ENCODE results near the gene GPN3.
"Not testable (repeated sequence)": the region's sequence is repeated elsewhere in the genome, so short reads cannot be mapped to it uniquely, and the experiment has no call there.

Gene GPN3

DNA sequence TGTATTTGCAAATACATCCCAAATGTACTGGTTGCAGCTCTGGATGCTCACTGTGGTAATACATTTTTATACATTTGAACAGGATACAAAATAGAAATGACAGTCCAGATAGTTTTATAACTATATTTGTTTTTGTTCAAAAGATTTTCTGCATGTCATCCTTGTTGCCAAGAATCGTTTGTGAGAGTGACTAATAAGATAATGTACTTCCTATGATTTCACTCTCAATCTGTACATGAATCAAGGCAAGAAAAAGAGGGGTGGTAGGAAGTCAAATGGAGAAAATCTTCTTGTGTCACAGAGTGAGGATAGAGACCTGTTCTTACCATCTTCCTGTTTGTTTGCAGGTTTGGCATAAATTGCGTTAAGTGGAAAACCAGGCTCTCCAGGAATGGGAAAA lies 31.8 kb downstream of the GPN3 start:
- no peak for DNase-seq

GRCh38 chr12:110431957-110432587 lies 36.0 kb downstream of the GPN3 start:
- DNase-seq, result no peak

GRCh38 chr12:110429676-110430075 lies 38.4 kb downstream of the GPN3 start:
- not testable (repeated sequence) for DNase-seq

DNA sequence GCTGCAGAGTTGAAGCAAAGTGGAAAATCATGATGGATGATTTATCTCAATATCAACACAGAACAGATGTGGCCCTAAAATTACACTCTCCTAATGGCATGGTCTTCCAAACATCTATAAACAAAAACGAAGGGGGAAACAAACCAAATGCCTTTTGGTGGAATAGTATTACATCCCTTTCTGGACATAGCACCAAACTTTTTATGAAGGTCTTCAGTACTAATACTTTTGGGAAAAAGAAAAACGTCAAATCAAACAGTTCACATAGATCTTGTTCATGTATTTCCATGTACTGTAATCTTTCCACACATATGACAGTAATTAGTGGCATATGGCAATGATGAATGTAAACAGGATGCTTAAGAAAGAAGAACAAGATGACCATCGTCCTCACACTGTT lies 41.7 kb downstream of the GPN3 start:
- peak; percentile 9 to 52 for DNase-seq

DNA sequence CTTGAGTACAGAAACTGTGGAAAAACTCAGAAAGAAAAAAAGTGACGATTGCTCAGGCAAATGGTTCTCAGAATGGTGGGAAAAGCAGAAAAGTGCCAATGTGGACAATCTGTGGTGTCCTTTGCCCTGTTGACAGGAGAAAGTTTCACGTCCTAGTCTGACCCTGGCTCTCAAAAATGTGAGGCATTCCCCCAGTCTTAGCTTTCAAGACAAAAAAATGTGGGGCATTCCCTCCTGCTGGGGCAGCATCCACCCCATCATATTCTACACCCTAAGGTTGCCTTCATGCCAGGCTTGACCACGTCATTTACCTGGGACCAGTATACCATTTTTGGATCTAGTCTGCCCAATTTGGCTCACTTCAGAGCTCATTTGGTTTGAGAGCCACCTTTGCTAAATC lies 43.8 kb downstream of the GPN3 start:
- DNase-seq, result no peak

GRCh38 chr12:110421701-110422100 lies 46.4 kb downstream of the GPN3 start:
- peak; percentile 75 to 88 for DNase-seq

GRCh38 chr12:110421159-110421661 lies 46.8 kb downstream of the GPN3 start:
- no peak for DNase-seq

GRCh38 chr12:110420644-110421043 lies 47.4 kb downstream of the GPN3 start:
- not testable (repeated sequence) for DNase-seq

DNA sequence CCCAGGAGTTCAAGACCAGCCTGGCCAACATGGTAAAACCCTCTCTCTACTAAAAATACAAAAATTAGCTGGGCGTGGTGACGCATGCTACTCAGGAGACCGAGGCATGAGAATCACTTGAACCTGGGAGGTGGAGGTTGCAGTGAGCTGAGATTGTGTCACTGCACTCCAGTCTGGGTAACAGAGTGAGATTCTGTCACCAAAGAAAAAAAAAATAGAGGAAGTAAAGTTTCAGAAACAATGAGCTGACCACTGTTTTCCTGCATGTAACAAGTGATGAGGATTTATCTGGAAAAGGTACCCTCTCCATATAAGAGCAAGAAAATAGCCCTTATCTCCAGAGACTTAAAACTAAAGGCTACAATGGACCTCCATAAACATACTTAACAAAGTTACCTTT lies 50.9 kb downstream of the GPN3 start:
- not testable (repeated sequence) for DNase-seq

GRCh38 chr12:110410086-110410485 lies 58.0 kb downstream of the GPN3 start:
- not testable (repeated sequence) for DNase-seq

DNA sequence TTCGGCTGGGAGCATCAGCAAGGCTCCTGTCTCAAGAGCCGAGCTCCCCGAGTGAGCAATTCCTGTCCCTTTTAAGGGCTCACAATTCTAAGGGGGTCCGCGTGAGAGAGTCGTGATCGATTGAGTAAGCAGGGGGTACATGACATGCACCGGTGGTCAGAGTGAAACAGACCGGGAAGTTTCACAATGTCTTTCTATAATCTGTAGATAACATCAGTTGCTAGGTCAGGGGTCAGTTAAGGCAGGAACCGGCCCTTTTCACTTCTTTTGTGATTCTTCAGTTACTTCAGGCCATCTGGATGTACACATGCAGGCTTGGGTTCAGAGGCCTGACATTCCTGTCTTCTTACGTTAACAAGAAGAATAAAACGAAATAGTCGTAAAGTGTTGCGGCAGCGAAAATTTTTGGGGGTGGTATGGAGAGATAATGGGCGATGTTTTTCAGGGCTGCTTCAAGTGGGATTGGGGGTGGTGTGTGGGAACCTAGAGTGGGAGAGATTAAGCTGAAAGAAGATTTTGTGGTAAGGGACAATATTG lies 62.9 kb downstream of the GPN3 start:
- DNase-seq, result not testable (repeated sequence)

DNA sequence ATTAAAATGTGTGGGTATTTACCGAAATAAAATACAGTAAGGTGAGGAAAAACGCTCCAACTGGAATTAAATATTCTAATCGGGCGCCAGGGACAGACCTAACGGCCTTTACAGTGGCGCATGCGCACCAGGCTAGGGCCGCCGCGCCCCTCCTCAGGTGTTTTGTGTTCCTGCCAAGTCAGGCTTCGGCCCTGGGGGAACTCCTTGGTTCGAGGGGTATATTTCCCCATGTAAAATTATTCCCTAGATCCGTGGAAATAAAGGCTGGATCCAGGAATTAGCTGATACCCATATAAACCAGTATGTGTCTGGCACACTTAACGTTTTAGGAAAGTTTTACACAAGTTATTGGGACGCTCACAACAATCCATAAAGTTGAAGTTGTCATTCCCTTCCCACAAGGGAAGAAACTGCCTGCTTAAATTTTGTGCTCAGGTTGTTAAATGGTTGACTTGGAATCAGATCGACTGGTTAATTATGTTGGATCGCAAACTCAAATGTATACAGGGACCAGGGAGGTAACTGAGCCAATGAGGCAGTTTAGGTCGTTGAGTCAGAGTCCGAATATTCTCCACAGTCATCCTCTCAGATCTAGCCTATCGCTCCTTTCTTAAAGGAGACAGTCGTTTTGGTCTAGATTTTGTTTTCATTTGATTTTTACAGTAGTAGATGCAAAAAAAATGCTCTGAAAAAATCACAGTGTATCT lies 63.9 kb downstream of the GPN3 start:
- peak; percentile 62 to 74 for DNase-seq

DNA sequence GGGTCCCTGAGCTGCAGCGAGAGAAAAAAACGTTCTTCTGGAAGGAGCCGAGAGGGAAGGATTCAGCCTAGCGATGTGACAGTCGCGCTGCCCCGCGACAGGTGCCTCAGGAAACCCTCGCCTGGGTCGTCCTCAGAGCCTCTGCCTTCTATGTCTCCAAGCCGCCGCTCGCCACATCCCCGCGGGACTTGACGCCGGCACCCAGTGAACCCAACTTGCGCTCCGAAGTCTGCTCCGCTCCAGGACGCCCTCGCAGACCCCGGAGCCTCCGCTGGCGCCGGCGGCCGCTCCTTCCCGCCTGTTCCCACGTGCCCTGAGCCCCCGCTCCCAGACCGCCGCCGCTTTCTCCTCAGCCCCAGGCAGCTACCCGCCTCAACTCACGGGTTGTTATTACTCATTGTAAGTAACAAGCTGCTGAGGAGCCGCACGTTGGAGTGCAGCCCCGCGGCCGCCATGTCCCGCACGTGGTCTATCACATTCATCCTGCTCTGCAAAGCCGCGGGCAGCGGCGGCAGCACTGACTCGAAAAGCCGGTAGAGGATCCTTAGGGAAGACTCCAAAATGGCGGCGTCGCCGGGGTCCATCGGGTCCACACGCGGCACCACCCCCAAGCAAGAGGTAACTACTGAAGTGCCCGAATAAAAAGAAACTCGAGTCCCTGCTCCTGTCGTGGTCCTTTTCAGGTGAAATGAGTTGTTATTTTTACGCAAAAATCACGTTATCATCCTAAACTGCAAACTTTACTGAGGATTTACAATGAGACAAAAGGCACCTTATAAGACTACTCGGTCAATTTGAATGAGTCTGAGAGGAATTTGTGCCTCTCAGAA lies 64.7 kb downstream of the GPN3 start, which contains the start of gene ANAPC7:
ANAPC7 (minus strand) TSS at position 563 of the 830 bp plus-strand sequence; CDS start at position 482, 81 bp downstream.
- DNase-seq, result peak; percentile 69 to 91
